ENCODE data around the gene GBF1.

- TF ChIP-seq CTCF (IDR thresholded peaks at IDR 0.05) (no peak), EZH2 (IDR thresholded peaks at IDR 0.05; ENCODE audit: borderline replicate concordance, insufficient read depth, low read depth, low read length, poor library complexity, severe bottlenecking) (no peak)
Measured at GRCh38 chr10:102200751-102201640, 44.3 kb upstream of the GBF1 start.
